Thymus (tissue), 11 donors: ENCODE results near the gene MEST. TPM values are rescaled to one million over a fixed set of nuclear protein-coding genes. Genes with fewer than 3 reads are reported as not detected.
"Not testable (repeated sequence)": the region's sequence is repeated elsewhere in the genome, so short reads cannot be mapped to it uniquely, and the experiment has no call there.

Source experiments
- DNase-seq, 9 donors: peaks; one replicate each; pipeline ENCODE4 v3.0.0-alpha.2; 2013; ENCODE audit warnings: low spot score in 9 of 9, low read depth in 6 of 9, missing footprints in 1 of 9
- H3K27ac ChIP-seq, 2 donors: one replicate each; pipeline ENCODE4 v1.5.1; 2013; ENCODE audit warnings: control low read depth in 1 of 2, low read depth in 1 of 2, low read length in 1 of 2, mild to moderate bottlenecking in 1 of 2, moderate library complexity in 1 of 2
- H3K27me3 ChIP-seq, 2 donors: one replicate each; pipeline ENCODE4 v1.5.1; 2013; ENCODE audit warnings: low read length in 1 of 2; ENCODE audit not compliant: control insufficient read depth in 2 of 2, insufficient read depth in 1 of 2
- H3K36me3 ChIP-seq, 2 donors: one replicate each; pipeline ENCODE4 v1.5.1; 2013; ENCODE audit warnings: low read length in 1 of 2, mild to moderate bottlenecking in 1 of 2, moderate library complexity in 1 of 2; ENCODE audit not compliant: control insufficient read depth in 2 of 2, insufficient read depth in 2 of 2
- H3K4me1 ChIP-seq, 2 donors: one replicate each; pipeline ENCODE4 v1.5.1; 2013; ENCODE audit warnings: low read length in 2 of 2; ENCODE audit not compliant: control insufficient read depth in 2 of 2, insufficient read depth in 2 of 2
- H3K4me3 ChIP-seq, 2 donors: one replicate each; pipeline ENCODE4 v1.5.1; 2013; ENCODE audit warnings: low read length in 2 of 2, control low read depth in 1 of 2, mild to moderate bottlenecking in 1 of 2
- H3K9me3 ChIP-seq, 2 donors: one replicate each; pipeline ENCODE4 v1.5.1; 2013; ENCODE audit warnings: low read length in 1 of 2, mild to moderate bottlenecking in 1 of 2; ENCODE audit not compliant: control insufficient read depth in 2 of 2, insufficient read depth in 1 of 2
- WGBS: extraction: QIAGEN DNeasy Blood & Tissue Kit; methylation state at CpG from one replicate; pipeline ENCODE4 v1.1.7; 2013; 5-methylcytosine and 5-hydroxymethylcytosine counted together
- polyA plus RNA-seq: library from polyadenylated mRNA; stranded (reverse); fragments of 200-250 nt; gene quantifications from one replicate; pipeline ENCODE4 v1.2.3, GENCODE V29; 2013
- total RNA-seq: library from RNA; stranded (reverse); fragments of 120-200 nt; gene quantifications from one replicate; pipeline ENCODE4 v1.2.4, GENCODE V29; 2013
- donor health status: healthy.

MEST gene
- total and polyA plus RNA-seq, 2 donors: 15.8 to 58.8 TPM

DNA sequence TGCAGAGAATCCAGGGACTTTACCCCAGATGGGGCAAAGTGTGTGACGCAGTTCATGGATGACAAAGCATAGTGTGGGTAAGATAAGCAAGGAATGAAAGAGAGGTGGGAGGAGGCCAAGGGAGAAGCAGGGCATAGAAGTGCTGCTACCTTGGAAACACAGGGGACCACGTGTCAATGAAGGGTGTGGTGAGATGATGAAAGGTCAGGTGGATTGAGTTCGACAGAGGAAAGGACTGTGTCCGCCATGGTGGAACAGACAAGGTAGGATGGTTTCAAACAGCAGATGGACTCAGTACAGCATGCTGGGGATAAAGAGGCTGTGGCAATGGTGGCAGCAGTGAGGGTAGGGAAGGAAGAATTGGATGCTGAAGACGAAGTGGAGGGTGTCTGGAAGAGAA lies 32.7 kb downstream of the MEST start:
- H3K36me3 ChIP-seq: peaks cover 0 to 7% of the 10 kb centered on the region in 2 donors
- H3K4me1 ChIP-seq: no peaks in the 10 kb centered on the region
- no peak overlapping the region for H3K4me3 ChIP-seq
- no peak for DNase-seq
- H3K9me3 ChIP-seq: no peaks in the 10 kb centered on the region
- WGBS: 98% methylated on average over 5 of the region's 5 CpGs
- no peaks in the 10 kb centered on the region for H3K27me3 ChIP-seq
- no peak overlapping the region for H3K27ac ChIP-seq

- not testable (repeated sequence) for H3K36me3 ChIP-seq, DNase-seq, H3K4me1 ChIP-seq, H3K27me3 ChIP-seq, H3K4me3 ChIP-seq, H3K9me3 ChIP-seq, H3K27ac ChIP-seq
- WGBS: 95% methylated on average over 17 of the region's 17 CpGs
Observed at GRCh38 chr7:130527752-130528355, 36.0 kb downstream of the MEST start.

GRCh38 chr7:130529417-130529816 lies 37.5 kb downstream of the MEST start:
- Histone ChIP-seq H3K9me3 (no peaks in the 10 kb centered on the region), H3K4me1 (no peaks in the 10 kb centered on the region), H3K4me3 (no peak overlapping the region), H3K36me3 (peaks cover 7 to 11% of the 10 kb centered on the region in 2 donors), H3K27ac (no peak overlapping the region), H3K27me3 (no peaks in the 10 kb centered on the region)
- DNase-seq: no peak
- 98% methylated on average over 2 of the region's 2 CpGs for WGBS

GRCh38 chr7:130537894-130538293 lies 46.0 kb downstream of the MEST start:
- not testable (repeated sequence) for H3K36me3 ChIP-seq, H3K4me1 ChIP-seq, H3K27ac ChIP-seq, DNase-seq, H3K27me3 ChIP-seq, H3K9me3 ChIP-seq, H3K4me3 ChIP-seq
- 96% methylated on average over 6 of the region's 6 CpGs for WGBS

DNA sequence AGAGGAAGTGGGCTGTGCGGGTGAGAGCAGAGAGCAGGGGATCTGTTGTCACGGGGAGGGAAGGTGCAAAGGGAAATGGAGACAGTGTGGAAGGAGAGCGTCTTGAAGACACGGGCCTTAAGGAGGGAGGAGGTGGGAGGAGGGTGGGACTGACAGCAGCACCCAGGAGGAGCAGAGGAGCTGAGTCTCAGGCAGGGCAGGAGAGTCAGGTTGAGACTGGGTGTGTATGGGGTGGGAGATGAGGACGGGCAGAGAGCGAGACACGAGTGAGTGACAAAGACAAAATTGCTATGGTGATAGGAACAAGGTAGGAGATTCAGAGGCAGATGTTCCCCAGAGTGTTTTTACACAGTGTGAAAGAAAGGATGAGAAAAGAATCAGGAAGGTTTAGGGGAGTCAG lies 49.4 kb downstream of the MEST start:
- not testable (repeated sequence) for H3K4me1 ChIP-seq, H3K36me3 ChIP-seq, DNase-seq, H3K27ac ChIP-seq, H3K9me3 ChIP-seq, H3K27me3 ChIP-seq, H3K4me3 ChIP-seq
- WGBS: 93% methylated on average over 7 of the region's 7 CpGs

DNA sequence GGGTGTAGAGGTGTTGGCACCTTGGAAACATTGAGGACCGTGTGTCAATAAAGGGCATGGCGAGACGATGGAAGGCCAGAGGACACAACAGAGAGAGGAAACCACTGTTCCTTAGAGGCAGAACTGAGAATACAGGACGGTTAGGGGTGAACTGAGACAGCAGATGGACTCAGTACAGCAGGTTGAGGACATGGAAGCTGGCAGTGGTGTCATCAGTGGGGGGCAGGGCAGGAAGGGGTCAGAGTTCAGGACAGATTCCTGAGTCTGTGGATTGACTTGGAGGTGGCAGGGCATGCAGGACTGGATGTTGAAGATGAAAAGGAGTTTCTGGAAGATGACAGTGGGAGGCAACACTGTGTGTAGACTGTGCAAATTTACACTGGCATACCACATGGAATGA lies 50.4 kb downstream of the MEST start:
- WGBS: 97% methylated on average over 4 of the region's 4 CpGs

DNA sequence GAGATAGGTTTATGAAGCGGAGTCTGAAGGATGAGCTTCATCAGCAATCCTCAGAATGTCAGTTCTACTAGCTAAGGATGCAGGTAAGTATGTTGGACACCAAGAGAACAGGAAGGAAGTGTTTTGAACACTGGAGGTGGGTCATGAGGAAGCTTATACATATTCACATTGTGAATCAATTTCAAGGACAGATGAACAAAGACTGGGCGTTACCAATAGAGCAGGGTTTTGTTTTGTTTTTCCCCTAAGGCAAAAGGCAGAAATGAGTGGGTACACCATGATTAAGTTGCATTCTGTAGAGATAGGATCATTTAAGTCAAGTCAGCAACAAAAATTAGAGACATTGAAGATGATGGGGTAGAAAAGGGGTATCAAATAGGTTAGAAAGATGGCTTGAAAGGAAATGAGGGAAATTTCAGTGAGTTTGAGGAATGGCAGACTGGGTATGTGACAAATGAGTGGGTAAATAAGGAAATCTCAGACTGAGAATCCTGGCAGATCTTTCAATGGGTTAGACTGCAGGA lies 51.7 kb downstream of the MEST start:
- 98% methylated on average over 2 of the region's 2 CpGs for WGBS
- Histone ChIP-seq H3K27me3 (no peaks in the 10 kb centered on the region), H3K4me3 (no peak overlapping the region), H3K36me3 (peaks cover 3 to 6% of the 10 kb centered on the region in 2 donors), H3K27ac (no peak overlapping the region), H3K9me3 (peaks cover 0 to 3% of the 10 kb centered on the region in 2 donors), H3K4me1 (no peaks in the 10 kb centered on the region)
- DNase-seq: no peak

More for the DNA sequence above, 50.4 kb downstream of the MEST start:
- not testable (repeated sequence) for H3K9me3 ChIP-seq, H3K4me1 ChIP-seq, H3K4me3 ChIP-seq, H3K27ac ChIP-seq, H3K27me3 ChIP-seq, DNase-seq, H3K36me3 ChIP-seq

DNA sequence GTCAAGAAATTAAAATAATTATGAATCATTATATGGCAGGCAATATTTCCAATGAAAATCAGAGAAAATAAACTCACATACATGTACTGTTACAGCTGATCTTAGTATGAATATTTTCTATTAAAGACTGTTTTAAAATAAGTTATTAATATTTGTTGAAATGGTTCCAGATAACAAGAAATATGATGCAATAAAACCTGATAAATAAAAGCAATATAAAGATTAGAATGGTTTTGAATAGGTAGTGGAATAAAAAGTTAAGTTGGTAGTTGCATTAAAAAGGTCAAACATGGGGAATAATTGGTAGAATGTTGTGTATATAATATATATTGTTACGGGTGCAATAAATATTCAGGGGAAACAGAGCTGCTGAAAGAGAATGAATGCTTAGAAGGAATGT lies 52.5 kb downstream of the MEST start:
- DNase-seq: no peak
- H3K4me1 ChIP-seq: no peaks in the 10 kb centered on the region

DNA sequence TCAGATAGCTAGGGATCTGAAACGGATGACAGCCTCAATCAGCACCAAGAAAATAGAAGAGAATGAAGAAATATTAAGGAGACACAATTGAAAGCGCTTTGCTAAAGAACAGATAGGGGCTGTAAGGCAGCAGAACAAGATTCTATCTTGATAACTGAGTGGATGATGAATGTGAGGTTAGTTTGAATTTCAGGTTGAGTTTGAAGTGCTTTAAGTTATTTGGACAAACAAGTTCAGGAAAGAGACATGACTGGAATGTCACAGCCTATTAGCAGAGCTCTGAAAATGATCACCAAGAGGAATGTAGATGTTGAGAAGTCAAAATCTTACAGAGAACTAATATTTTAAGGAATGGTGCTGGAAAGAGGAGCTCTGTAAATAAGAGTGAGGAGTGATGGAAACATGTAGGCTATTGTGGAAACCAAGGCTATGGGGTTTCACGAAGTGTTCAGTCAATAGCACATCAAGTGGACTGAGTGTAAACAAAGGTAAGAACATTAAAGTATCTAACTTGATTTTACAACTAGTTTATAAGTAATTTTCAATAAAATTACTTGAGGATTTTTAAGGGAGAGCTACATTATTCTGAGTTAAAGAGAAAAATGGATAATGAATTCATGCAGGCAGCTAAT lies 61.6 kb downstream of the MEST start:
- WGBS: 97% methylated on average over 3 of the region's 3 CpGs
- Histone ChIP-seq H3K27ac (no peak overlapping the region), H3K36me3 (peaks cover 0 to 3% of the 10 kb centered on the region in 2 donors), H3K4me3 (no peak overlapping the region), H3K9me3 (no peaks in the 10 kb centered on the region), H3K4me1 (no peaks in the 10 kb centered on the region), H3K27me3 (no peaks in the 10 kb centered on the region)
- no peak for DNase-seq

More for the DNA sequence above, 52.5 kb downstream of the MEST start:
- H3K9me3 ChIP-seq: no peaks in the 10 kb centered on the region
- 99% methylated on average over 1 of the region's 1 CpG for WGBS
- H3K27ac ChIP-seq: no peak overlapping the region
- H3K27me3 ChIP-seq: no peaks in the 10 kb centered on the region
- peaks cover 3 to 6% of the 10 kb centered on the region in 2 donors for H3K36me3 ChIP-seq
- no peak overlapping the region for H3K4me3 ChIP-seq
